Ishikawa (cell line): ENCODE data around the gene DIAPH3.

Experiments used
- CEBPB ChIP-seq: IDR thresholded peaks from 2 replicates; pipeline ENCODE4 v1.6.1; 2012
- CREB1 ChIP-seq: IDR thresholded peaks from 2 replicates; pipeline ENCODE4 v1.6.1; 2012; ENCODE audit warnings: low read depth
- EGR1 ChIP-seq: IDR thresholded peaks from 2 replicates; pipeline ENCODE4 v1.6.1; 2012
- EP300 ChIP-seq: IDR thresholded peaks from 2 replicates; pipeline ENCODE4 v1.6.1; 2012; ENCODE audit warnings: borderline replicate concordance
- FOXM1 ChIP-seq: IDR thresholded peaks from 2 replicates; pipeline ENCODE4 v1.6.1; 2012; ENCODE audit warnings: low read depth, borderline replicate concordance
- NFIC ChIP-seq: IDR thresholded peaks from 2 replicates; pipeline ENCODE4 v1.6.1; 2012
- RAD21 ChIP-seq: IDR thresholded peaks from 2 replicates; pipeline ENCODE4 v1.6.1; 2012; ENCODE audit warnings: low read depth
- TAF1 ChIP-seq: IDR thresholded peaks from 2 replicates; pipeline ENCODE4 v1.6.1; 2012; ENCODE audit warnings: low read depth, mild to moderate bottlenecking
- TCF12 ChIP-seq: IDR thresholded peaks from 2 replicates; pipeline ENCODE4 v1.6.1; 2012; ENCODE audit warnings: low read depth
- TEAD4 ChIP-seq: IDR thresholded peaks from 2 replicates; pipeline ENCODE4 v1.6.1; 2012
- YY1 ChIP-seq: IDR thresholded peaks from 2 replicates; pipeline ENCODE4 v1.6.1; 2012; ENCODE audit warnings: low read depth
- ZBTB7A ChIP-seq: IDR thresholded peaks from 2 replicates; pipeline ENCODE4 v1.6.1; 2012; ENCODE audit warnings: low read depth
- TF ChIP-seq, protein P1 (sequence below): IDR thresholded peaks from 2 replicates; pipeline ENCODE4 v1.6.1; 2012
- TF ChIP-seq, protein P2 (sequence below): IDR thresholded peaks from 2 replicates; pipeline ENCODE4 v1.6.1; 2012; ENCODE audit warnings: low read depth, mild to moderate bottlenecking
- TF ChIP-seq, protein P3 (sequence below): IDR thresholded peaks from 2 replicates; pipeline ENCODE4 v1.6.1; 2012

The DIAPH3 gene

DNA sequence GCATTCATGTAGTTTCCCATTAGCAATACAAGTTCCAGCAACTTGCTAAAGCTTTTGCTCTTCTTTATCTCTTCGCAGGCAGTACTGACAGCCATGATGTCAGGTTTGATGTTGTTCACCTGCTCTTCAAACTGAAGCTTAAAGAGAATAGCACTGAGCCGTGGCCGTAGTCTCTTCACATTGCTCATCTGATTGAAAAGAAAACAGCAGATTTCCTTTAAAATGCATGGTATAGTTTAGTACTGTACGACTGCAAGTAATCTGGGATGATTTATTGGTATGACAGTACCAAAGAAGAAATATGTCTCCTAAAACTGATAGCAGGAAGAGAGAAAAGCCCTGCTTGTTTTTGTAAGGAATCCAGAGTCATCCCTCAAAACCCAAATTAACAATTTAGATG, 284.4 kb downstream of the DIAPH3 start:
- TF ChIP-seq TEAD4 (no peak), FOXM1 (no peak), EP300 (no peak)
- TF ChIP-seq, protein P1, sequence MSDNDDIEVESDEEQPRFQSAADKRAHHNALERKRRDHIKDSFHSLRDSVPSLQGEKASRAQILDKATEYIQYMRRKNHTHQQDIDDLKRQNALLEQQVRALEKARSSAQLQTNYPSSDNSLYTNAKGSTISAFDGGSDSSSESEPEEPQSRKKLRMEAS, result no peak
- TF ChIP-seq, protein P2, sequence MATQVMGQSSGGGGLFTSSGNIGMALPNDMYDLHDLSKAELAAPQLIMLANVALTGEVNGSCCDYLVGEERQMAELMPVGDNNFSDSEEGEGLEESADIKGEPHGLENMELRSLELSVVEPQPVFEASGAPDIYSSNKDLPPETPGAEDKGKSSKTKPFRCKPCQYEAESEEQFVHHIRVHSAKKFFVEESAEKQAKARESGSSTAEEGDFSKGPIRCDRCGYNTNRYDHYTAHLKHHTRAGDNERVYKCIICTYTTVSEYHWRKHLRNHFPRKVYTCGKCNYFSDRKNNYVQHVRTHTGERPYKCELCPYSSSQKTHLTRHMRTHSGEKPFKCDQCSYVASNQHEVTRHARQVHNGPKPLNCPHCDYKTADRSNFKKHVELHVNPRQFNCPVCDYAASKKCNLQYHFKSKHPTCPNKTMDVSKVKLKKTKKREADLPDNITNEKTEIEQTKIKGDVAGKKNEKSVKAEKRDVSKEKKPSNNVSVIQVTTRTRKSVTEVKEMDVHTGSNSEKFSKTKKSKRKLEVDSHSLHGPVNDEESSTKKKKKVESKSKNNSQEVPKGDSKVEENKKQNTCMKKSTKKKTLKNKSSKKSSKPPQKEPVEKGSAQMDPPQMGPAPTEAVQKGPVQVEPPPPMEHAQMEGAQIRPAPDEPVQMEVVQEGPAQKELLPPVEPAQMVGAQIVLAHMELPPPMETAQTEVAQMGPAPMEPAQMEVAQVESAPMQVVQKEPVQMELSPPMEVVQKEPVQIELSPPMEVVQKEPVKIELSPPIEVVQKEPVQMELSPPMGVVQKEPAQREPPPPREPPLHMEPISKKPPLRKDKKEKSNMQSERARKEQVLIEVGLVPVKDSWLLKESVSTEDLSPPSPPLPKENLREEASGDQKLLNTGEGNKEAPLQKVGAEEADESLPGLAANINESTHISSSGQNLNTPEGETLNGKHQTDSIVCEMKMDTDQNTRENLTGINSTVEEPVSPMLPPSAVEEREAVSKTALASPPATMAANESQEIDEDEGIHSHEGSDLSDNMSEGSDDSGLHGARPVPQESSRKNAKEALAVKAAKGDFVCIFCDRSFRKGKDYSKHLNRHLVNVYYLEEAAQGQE, result no peak

DNA sequence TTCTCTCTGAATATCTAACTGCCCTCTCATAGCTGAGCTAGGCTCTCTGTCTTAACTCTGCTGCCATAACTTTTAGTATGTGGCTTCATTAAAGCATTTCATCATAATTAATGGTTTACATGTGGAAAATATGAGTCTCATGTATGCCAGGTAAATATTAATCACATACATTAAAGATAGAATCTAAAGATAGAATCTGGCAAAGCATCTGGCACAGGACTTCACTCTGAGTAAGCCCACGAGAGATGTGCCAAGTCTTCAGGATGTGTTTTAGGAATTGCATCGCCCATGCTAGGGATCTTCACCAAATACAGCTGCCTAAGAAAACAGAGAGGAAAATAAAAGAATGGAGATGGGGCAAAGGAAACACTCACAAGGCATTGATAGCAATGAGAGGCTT, 285.8 kb downstream of the DIAPH3 start:
- TF ChIP-seq, protein P2, result no peak
- TF ChIP-seq CEBPB (no peak), ZBTB7A (no peak), YY1 (no peak), NFIC (no peak), RAD21 (no peak), CREB1 (no peak)
- TF ChIP-seq, protein P3, sequence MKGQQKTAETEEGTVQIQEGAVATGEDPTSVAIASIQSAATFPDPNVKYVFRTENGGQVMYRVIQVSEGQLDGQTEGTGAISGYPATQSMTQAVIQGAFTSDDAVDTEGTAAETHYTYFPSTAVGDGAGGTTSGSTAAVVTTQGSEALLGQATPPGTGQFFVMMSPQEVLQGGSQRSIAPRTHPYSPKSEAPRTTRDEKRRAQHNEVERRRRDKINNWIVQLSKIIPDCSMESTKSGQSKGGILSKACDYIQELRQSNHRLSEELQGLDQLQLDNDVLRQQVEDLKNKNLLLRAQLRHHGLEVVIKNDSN, result no peak
- TF ChIP-seq, protein P1, result no peak

DNA sequence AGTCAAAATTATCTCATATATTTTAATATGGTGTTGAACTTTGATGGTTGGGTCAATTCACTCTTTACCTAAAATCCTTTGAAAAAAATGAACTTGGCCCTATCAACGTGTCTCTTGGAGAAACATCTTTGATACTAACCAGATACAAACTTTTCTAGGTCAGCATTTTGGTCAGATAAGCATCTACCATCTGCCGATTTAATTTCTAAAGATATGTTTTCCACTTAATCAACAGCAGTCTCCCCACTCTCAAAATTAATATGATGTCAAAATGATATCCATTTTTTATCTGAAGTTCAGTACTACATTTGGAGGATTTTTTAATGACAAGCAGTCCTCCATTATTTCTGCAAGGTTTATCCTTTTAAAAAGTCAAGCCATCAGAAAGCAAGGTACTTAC, 288.8 kb downstream of the DIAPH3 start:
- TF ChIP-seq, protein P3, result no peak
- no peak for TF ChIP-seq RAD21

DNA sequence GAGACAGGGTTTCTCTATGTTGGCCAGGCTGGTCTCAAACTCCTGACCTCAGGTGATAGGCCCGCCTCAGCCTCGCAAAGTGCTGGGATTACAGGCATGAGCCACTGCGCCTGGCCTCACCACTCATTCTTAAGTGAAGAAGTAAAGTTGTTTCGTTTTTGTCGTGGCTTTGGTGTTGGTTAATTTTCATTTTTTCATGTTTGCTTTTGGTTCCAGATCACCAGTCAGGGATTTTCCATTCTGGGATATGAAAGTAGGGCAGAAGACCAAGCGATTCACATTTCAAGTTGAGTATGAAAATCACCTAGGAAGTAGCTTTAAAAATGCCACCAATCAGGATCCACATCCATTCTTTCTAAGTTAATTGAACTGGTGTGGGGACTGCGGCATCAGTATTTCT, 289.9 kb downstream of the DIAPH3 start:
- TF ChIP-seq TCF12, result no peak
- no peak for TF ChIP-seq YY1
- no peak for TF ChIP-seq EGR1
- TF ChIP-seq, protein P3, result no peak
- TF ChIP-seq CREB1, result no peak
- no peak for TF ChIP-seq CEBPB

DNA sequence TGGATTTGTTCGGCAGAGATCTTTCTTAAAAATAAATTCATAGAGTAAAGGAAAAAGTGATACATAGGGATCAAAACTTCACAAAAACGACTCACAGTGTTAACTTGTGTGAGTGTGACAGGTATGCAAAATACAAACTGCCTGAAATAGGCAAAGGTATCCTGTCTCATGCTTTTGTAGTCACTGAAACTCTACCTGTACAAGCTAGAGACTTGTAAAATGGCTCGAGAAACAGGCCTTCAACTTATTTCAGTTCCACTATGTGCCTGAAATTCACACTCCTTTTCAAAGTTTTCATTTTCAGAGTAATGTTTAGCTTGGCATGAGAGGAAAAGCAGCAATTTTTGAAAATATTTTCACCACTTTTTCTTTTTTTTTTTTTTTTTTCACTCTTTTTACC, 290.4 kb downstream of the DIAPH3 start:
- no peak for TF ChIP-seq TCF12
- no peak for TF ChIP-seq TAF1
- TF ChIP-seq, protein P3, result no peak
- no peak for TF ChIP-seq NFIC
- no peak for TF ChIP-seq YY1

DNA sequence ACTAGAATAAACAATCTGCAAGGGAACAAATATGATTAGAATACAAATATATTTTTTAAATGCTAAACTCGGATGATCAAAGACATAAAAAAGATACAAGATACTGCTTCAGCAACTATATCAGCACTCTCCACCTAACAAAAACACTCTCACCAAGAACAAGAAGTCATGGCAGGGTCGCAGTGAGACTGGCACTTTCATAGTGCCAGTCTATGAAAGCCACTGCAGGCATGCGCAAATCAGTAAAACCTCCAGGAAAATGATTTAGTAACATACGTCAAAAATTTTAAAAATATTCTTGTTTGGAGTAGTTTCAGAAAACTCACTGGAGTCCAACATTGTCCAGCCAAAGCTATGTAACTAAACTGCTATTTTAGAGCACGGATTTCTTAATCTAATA, 295.9 kb downstream of the DIAPH3 start:
- TF ChIP-seq FOXM1 (no peak), TEAD4 (no peak), NFIC (no peak), CEBPB (no peak), EGR1 (no peak), CREB1 (no peak), EP300 (no peak), RAD21 (no peak), YY1 (no peak), ZBTB7A (no peak), TCF12 (no peak), TAF1 (no peak)
- TF ChIP-seq, protein P3, result no peak
- TF ChIP-seq, protein P2, result no peak
- TF ChIP-seq, protein P1, result no peak
